A172 (cell line): ENCODE results near the gene CEND1. TPM values are rescaled to one million over a fixed set of nuclear protein-coding genes. Genes with fewer than 3 reads are reported as not detected.
A peak's percentile ranks its signal among the peaks of the same experiment; 100 is the strongest.

ENCODE experiments used
- DNase-seq: peaks from one replicate; pipeline ENCODE4 v3.0.0-alpha.2; 2015; ENCODE audit warnings: low spot score
- total RNA-seq: library from RNA; depleted of rRNA; stranded (reverse); fragments of >200 nt; shearing (Covaris generic); gene quantifications from 2 replicates; pipeline ENCODE4 v1.2.3, GENCODE V29; 2014

CEND1 gene
- total RNA-seq, 1 experiment from 2014 or later: not detected

DNA sequence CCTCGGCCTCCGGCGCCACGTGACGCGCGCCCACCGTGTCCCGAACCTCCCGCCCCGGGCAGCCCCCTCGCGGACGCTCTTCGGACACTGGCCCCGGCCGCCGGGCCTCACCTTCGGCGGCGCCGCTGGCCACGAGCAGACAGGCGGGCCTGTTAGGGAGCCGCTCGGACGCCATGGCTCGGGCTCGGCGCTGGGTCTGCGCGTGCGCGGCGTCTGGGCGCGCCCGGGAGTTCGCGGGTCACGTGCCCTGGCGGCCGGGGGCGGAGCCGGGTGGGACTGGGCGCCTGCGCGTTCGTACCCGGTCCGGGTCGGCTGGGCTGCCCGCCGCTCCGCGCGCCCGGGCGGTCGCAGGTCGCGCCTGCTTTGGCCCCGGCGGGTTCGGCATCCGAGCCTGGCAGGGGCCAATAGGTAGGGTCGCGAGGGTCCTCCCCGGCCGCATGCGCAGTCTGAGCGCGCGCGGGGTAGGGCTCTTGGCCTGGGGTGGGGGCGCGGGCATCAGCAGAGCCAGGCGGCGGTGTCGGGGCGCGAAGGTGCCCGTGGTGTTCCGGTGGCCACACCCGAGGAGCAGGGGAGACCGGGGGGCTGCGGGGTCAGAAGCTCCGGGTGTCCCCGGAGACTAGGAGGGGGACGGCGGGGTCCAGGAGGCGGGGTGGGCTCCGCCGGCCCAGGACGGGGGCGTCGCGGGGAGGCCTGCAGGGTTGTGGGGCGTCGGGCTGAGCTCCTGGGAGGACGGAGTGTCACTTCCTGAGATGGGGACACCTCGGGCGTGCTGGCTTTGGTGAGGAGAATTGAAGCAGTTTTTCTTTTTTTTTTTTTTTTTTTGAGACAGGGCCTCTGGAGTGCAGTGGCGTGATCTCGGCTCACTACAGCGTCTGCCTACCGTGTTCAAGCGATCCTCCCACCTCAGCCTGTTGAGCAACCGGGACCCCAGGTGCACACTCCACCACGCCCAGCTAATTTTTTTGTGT is 12.3 kb downstream of the CEND1 start, which contains the start of gene GATD1:
Gene GATD1, minus strand, starts transcription at position 200 of the 968 bp plus-strand sequence. Its CDS starts 25 bp downstream, at position 175.
- peak; percentile 77 for DNase-seq

DNA sequence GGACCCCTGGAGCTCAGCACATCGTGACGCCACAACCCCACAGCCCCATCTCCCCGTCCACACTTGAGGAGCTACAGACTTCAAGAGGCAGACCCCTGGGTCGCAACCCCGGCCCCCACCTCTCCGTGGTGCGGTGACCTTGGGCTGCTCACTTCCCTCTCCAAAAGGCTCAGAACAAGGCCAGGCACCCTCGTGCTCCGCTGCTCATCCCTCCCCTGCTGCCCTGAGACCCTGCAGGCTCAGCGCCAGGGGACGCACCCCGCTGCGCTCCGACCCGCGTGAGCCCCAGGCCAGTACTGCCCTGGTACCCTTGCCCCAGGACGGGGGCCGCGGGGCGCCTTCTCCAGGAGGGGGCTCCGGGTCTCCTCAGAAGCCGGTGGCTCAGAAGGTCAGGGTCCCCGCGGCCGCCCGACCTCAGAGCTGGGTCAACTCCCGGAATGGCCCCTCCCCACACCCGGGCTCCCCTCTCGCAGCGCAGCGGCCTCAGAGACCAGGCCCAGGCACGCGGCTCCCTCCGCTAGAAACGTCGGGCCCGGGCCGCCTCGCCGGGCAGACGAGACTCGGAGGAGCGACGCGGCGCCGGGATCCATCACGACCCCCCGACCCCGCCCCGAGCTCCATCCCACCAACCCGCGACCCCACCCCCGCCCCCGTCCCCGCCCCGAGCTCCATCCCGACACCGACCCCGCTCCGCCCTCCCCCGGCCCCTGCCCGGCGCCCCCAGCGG is 13.2 kb downstream of the CEND1 start:
- DNase-seq: no peak

DNA sequence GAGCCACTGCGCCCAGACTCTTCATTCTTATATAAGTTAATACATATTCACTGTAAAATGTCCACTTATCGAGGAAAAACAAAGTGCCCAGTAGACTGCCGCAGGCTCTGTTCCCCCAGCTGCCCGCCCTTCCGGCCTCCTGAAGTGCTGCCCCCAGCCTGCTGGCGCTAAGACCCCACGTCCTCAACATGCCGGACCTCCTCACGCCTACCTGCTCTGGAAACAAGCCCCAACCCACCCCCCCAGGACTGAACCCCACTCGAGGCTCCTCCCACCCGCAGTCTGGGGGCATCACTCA is 13.7 kb downstream of the CEND1 start:
- DNase-seq: no peak

DNA sequence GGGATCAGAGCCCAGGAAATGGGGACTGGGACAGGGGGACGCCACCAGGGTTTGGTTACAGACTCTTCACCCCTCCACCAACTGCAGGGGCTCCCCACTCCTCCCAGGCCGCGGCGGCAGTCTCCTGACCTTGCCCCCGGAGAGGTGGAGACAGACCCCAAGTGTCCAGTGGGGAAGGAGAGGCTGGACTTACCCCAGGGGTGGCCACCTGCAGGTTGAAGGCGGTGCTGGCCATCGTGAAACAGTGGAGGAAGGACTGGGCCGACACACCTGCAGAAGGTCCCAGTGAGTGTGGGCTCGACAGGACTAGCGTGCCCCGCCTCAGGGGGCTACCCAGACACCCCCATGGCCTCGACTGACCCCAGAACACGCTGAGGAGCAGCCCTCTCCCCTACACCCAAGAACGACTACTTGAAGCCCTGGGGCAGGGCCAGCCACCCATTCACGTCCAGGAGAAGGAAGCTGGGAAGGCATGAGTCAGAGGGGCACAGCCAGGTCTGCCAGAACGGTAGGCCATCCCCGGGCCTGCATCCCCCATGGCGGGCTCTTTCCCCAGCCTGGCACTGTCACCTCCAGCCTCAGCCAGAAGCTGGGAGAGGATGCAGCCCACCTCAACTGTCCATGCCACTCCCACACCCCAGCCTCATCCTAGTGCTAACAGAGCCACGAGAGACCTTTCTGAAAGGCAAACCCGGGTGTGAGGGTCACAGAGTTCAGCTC is 14.9 kb downstream of the CEND1 start:
- peak; percentile 66 for DNase-seq

DNA sequence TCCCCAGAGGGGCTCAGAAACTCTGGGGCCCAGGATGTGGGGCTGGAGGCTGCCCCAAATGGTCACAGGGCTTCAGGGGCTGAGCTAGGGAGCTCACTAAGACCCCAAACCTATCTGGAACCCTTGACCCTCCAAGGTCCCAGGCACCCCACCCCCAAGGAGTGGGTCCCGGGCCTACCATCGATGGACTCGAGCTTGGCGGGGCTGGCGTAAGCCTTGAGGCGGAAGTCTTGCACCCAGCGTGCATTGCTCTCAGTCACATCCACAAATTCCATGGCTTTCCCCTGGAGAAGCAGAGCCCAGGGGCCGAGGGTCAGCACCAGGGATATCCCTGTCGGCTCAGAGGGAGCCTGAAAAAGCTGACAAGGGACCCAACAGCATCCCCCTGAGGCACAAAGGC is 16.1 kb downstream of the CEND1 start:
- DNase-seq: no peak

DNA sequence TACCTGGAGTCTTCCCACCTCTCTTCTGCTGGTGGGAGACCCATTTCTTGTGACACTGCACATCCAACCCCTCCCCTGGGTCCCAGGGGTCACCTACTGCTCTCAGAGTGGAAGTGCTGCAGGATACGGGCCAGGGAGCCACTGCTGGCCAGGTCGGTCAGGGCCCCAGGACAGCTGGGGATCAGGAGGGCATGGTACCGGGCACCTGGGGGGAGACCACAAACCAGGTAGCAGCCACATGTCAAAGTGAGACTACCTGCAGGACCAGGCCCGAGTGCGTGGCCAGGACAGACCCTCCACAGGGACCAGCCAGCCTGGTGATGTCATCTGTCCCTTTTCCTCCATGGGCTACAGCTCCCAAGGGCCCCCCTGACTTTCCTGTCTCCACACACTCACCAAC is 16.5 kb downstream of the CEND1 start:
- no peak for DNase-seq

DNA sequence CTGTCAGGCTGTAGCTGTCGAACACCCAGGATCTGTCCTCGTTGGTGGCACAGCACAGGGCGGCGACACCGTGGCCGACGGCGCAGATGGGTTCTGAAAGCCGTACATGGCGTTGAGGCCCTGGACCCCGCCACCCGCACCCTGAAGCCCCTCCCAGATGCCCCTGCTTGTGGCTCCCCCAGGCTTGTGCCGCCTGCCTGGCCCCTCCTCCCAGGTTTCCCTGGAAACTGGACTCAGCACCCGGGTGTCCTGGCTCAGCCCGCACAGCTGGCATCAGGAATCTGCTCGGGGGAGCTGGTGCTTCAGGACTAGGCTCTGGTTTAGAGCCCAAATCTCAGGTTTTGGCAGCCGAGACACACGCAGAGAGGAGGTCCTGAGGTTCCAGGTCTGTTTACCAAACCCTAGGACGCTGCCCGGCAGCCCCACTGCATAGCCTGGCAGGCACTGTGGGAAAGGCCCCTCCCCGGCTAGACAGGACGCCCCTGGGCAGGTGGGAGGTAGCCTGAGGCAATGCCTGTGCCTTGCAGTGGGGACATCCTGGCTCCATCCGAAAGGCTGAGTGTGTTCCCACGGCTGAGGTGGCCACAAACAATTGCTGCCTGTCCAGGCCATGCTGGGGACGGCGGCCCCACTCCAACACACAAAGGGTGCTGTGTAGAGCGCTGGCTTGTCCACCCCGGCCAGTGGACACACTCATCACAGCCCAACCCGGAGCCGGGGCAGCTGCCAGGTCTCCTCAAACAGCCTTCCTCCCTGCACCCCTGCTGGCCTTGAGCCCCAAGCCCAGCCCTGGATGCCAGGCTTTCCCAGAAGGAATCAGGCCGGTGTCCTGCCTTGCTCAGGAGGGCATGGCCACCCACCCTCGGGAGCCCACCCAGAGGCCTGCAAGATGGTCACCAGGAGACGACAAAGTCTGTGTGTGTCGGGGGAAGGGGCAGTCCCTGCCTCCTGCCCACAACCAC is 17.2 kb downstream of the CEND1 start:
- no peak for DNase-seq

DNA sequence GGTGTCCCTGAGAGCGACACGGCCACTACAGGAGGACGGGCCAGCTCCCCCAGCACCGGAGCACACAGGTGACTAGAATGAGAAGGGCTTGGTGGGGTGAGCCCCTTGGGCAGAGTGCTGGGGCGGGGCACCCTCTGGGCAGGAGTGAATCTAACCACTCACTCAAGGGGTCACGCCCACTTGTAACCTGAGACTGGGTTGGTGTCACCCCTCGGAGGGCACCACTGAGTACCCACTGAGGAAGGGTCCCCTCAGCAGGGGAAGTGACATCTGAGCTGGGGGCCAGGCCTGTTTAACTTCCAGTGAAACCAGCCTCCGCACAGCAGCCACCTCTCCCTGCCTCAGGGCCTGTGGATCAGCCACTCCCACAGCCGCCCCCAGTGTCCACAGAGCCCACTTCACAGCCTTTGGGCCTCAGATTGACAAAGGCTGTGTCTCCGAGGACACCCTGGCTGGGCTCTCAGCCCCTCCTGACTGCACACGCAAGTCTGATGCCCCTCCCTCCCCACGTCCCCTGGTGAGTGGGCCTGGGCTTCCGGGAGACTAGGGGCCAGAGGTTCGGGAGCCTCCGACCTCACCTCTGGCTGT is 18.2 kb downstream of the CEND1 start:
- no peak for DNase-seq

DNA sequence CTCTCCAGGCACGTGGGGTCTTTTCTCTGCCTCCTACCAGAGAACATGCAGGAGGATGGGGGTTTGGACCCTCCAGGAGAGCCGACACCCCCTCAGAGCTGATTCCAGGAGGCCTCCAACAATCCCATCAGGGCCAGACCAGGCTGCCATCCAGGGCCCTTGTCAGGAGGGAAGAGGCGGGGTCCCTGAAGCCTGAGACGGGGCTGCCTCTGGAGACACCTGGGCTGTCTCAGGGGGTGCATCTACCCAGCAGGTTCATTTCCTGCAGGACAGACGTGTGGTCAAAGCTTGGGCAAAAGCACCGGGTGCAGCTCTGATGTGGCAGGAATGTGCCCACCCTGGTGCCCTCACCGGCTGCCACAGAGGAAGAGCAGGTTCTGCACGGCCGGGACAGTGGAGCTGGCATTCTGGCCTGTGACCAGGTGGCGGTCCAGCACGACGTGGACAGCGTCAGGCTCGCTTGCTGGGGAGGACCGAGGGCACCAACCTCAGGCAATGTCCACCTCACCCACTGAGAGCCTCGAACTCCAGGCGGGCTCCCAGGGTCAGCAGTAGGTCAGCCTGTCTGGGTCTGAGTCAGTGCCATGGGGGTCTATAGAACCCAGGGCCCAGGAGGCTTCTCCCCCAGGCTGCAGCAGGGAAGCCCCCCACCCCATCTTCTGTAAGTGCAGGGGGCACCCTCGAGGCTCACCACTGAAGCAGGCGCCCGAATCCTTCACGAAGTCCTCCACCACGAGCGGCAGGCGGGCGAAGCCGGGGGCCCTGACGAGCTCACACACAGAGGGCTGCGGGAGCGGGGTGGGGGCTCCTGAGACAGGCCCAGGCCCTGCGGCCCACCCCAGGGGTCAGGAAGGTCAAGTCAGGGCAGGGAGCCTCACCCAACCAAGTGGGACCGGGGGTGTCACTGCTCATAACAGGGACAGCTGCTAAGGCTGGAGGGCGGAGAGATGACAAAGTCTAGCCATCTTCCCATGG is 19.0 kb downstream of the CEND1 start:
- no peak for DNase-seq

DNA sequence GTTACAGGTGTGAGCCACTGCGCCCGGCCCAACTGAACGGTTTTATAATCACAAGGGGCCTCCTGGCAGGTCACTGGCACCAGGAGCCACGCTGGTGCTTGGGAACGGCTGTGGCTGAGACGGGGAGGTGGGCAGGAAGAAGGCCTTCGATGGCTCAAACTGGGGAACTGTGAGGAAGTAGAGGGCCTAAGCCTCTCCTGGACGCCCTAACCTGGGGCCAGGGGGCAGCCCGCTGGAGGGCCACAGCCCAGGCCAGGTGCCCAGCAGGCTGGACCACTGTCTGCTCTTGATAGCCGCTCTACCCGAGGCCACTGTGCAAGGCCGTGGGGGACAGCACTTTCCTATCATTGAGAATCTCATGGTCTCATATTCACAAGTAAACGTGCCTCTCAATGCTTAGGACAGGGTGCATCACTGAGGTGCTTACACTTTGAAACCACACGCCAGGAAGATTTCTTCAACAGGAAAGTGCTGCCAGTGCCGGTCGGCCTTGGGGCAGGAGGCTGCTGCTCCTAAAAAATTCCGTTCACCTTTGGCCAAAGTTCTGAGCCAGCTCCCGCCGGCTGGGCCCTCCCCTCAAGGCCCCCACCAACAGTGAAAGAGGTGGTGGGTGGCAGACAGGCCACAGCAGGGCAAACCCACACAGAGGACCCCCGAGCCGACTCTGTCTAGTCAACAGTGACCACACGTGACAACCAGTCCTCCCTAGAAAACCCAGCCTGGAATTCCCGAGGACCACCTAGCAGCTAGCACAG is 19.8 kb downstream of the CEND1 start:
- DNase-seq: no peak

DNA sequence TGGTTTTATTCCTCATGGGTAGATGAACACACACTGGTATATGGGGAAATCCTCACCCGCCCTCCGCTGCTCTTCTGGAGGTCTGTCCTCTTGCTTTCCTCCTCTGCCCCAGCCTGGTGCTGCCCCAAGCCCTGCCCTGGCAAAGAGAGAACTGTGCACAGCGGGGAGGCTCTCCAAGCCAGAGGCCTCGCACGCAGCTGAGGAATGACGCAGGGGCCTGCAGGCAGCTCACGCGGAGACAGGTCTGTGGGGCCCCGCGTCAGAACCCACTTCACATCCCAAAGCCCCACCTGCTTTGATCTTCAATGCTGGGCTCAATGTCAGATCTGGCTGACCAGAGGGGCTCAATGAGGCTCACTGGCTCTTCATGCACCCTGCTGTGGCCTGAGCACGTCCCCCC is 22.7 kb downstream of the CEND1 start:
- DNase-seq: no peak

DNA sequence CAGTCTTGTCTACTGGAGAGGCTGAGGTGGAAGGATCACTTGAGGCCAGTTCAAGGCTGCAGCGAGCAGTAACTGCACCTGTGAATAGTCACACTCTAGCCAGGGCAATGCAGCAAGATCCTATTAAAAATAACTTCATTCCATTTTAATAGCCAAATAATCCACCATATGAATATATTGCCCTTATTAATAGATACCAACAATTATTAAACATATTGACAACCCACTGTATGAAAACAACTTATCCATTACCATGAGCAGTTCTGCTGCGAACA is 23.0 kb downstream of the CEND1 start:
- no peak for DNase-seq

DNA sequence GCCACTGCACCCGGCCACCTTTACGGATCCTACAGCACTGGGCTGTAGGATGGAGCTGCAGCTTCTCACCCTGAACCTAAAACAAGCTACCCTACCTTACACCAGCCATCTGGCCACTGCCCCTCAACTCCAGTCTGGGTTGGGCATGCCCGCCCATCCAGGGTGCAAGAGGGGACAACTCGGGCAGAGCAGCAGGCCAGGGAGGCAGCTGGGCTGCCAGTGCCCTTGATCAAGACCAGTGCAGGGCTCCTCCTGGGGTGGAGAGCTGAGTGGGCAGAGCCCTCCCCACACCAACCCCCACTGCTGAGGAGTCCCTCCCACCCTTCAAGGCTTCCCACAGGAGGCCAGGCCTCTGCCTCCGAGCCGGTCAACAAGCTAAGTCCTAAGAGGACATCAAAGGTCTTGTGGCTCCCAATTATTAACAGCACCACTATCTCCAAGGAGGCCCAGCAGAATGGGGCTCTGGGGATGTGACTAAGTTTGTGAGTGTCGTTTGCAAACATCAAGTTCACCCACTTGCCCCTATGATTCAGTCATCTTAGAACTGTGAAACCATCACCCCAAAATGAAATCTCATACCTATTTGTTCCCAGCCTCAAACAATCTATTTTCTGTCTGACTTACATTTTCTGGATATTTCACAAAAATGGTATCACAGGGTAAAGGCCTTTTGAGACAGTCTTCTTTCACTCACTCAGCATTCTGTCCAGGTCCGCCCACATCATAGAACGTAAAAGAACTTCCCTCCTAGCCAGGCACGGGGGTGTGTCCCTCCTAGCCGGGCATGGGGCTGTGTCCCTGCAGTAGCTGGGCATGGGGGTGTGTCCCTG is 23.6 kb downstream of the CEND1 start:
- DNase-seq: no peak

DNA sequence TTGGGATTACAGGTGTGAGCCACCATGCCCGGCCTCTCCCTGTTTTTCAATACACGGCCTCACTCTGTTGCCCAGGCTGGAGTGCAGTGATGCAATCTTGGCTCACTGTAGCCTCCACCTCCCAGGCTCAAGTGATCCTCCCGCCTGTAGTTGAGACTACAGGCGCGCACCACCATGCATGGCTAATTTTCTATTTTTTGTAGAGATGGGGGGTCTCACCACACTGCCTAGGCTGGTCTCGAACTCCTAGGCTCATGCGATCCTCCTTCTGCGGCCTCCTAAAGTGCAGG is 24.1 kb downstream of the CEND1 start:
- DNase-seq: no peak

DNA sequence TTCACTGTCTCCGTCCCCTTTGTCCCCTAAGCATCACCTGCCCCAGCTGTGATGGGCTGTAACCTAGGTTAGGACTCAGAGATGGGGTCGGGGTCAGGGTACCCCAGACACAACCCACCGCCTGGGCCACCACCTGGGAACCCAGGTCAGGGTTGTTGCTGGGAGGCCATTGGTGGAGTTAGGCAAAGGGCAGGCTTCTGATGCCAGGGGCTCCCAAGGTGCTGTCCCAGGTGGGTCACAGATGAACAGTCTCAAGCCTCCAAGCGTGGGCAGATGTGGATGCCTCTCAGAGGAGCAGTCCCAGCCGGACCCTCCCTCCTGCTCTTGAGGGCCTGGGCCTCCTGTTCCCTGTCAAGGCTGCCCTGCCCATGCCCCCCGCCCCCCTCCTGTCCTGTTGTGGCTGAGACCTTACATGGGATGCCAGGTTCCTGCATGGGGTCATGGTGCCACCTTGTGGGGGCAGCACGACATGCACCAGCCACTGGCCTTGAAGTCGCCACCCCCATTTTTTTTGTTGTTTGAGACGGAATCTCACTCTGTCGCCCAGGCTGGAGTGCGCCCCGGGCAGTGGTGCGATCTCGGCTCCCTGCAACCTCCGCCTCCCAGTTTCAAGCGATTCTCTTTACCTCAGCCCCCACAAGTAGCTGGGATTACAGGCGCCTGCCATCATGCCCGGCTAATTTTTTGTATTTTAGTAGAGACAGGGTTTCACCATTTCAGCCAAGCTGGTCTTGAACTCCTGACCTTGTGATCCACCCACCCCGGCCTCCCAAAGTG is 24.7 kb downstream of the CEND1 start:
- peak; percentile 57 for DNase-seq

DNA sequence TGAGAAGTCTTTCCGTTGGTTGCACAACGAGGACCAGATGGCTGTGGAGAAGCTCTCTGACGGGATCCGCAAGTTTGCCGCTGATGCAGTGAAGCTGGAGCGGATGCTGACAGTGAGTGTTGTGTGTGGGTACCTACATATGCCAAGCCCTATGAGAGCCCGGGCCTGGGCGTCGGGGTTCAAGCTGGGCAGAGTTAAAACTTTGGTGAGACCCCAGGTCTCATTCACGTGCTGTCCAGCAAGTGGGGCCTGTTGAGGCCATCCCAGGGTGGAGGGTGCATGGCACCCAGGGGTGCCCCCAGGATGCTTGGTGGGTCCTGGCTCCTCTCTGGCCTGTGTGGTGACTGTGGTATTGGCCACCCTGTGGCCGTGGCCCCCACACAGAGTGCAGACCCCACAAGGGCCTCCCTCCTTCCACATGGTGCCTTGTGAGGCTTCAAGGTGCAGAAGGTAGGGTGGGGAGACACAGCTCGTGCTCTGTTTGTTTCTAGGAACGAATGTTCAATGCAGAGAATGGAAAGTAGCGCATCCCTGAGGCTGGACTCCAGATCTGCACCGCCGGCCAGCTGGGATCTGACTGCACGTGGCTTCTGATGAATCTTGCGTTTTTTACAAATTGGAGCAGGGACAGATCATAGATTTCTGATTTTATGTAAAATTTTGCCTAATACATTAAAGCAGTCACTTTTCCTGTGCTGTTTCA is 25.4 kb downstream of the CEND1 start:
- no peak for DNase-seq
